Left lung (tissue), 10 donors: Measurements from ENCODE around the gene SAFB2. TPM values are rescaled to one million over a fixed set of nuclear protein-coding genes. Genes with fewer than 3 reads are reported as not detected.

Experiments
- ATAC-seq: fragments of 200-7000 bp; cut with Tn5 transposase; one replicate; pipeline ENCODE4 v1.9.1; 2020; ENCODE audit warnings: moderate library complexity
- DNase-seq, 4 donors: peaks; one replicate each; pipeline ENCODE4 v3.0.0-alpha.2; 2013 to 2020
- H3K27ac ChIP-seq, 2 donors: fragments of 200-600 bp; sonication (generic) in 1 of 2; one replicate each; pipeline versions ENCODE4 v1.5.0 to v1.8.0; 2020 to 2021
- H3K27me3 ChIP-seq, 2 donors: fragments of 200-600 bp; sonication (generic) in 1 of 2; one replicate each; pipeline versions ENCODE4 v1.5.0 to v1.8.0; 2020 to 2021
- H3K36me3 ChIP-seq, 2 donors: fragments of 200-600 bp; sonication (generic) in 1 of 2; one replicate each; pipeline versions ENCODE4 v1.5.0 to v1.8.0; 2020 to 2021
- H3K4me1 ChIP-seq, 2 donors: fragments of 200-600 bp; one replicate each; pipeline ENCODE4 v1.8.0; 2021
- H3K4me3 ChIP-seq, 2 donors: fragments of 200-600 bp; sonication (generic) in 1 of 2; one replicate each; pipeline versions ENCODE4 v1.5.0 to v1.8.0; 2020 to 2021; ENCODE audit warnings: mild to moderate bottlenecking in 1 of 2
- H3K9me3 ChIP-seq, 2 donors: fragments of 200-600 bp; sonication (generic) in 1 of 2; one replicate each; pipeline versions ENCODE4 v1.5.0 to v1.8.0; 2020 to 2021
- intact Hi-C, 2 donors: fragments of 100-400 bp; cut with DNase I; formaldehyde crosslinking; loops; one replicate each; pipeline versions ENCODE4 v1.11.2 to v1.14.2; 2022
- polyA plus RNA-seq, 6 donors: library from polyadenylated mRNA; unstranded; fragments of 120-200 nt; gene quantifications; one replicate each; pipeline ENCODE4 v1.2.1, GENCODE V29; 2013; ENCODE audit not compliant: insufficient read length in 6 of 6
- total RNA-seq, 2 donors: library from RNA; stranded (reverse); fragmentation: NEBNext Ultra II Directional; extraction: Animal tissue kit (Norgen Biotek cat#: 25700); gene quantifications; one replicate each; pipeline ENCODE4 v1.2.1, GENCODE V29; 2021
- TF ChIP-seq, protein P1 (sequence below), 2 donors: fragments of 200-600 bp; sonication (generic) in 1 of 2; IDR thresholded peaks; one replicate each; pipeline versions ENCODE4 v1.5.0 to v1.8.0; 2021; ENCODE audit warnings: antibody characterized with exemption in 2 of 2
- donor health status: DM: no; HTN: yes; CAD: no.
- donor health status: DM: no; HTN: no; CAD: no.

SAFB2 gene
- total and polyA plus RNA-seq, 8 donors, result 62.0 to 110 (median 84.8) TPM

DNA sequence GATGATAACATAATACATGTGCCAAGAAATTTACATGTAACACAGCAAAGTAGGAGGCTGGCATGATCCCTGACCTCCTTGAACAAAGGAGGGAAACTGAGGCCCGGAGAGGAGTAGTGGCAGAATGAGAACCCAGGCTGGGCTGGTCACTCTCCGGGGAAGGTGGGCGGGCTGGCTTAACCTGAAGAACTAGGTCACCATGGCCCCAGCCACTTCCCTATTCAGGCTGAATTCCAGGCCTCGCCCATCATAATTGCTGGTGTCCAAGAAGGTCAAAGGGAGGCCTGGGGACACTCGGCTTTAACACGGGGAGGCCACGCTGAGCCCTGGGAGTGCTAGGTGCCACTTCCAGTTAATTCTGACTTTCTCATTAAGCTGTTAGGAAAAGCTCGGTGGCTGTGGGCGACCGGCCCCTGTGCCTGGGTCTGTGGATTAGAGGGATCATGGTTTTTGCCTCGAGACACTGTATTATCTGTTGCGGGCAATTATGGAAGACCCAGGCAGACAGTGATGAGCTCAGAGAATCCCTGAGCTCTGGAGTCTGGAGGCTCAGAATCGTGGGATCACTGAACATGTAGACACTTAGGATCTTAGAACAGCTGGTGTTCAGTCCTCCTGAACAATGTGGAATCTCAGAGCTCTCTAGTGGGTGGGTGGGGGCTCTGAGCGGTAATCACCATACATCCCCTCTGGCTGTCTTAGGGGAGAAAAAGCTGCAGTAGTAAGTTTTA is 49.9 kb downstream of the SAFB2 start:
- no peak overlapping the region for H3K4me3 ChIP-seq
- ATAC-seq (peak; percentile 55), DNase-seq (no peak)
- TF ChIP-seq, protein P1, sequence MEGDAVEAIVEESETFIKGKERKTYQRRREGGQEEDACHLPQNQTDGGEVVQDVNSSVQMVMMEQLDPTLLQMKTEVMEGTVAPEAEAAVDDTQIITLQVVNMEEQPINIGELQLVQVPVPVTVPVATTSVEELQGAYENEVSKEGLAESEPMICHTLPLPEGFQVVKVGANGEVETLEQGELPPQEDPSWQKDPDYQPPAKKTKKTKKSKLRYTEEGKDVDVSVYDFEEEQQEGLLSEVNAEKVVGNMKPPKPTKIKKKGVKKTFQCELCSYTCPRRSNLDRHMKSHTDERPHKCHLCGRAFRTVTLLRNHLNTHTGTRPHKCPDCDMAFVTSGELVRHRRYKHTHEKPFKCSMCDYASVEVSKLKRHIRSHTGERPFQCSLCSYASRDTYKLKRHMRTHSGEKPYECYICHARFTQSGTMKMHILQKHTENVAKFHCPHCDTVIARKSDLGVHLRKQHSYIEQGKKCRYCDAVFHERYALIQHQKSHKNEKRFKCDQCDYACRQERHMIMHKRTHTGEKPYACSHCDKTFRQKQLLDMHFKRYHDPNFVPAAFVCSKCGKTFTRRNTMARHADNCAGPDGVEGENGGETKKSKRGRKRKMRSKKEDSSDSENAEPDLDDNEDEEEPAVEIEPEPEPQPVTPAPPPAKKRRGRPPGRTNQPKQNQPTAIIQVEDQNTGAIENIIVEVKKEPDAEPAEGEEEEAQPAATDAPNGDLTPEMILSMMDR (IDR thresholded peaks at IDR 0.05), result no peak
- H3K27me3 ChIP-seq, result peaks cover 0 to 18% of the 10 kb centered on the region in 2 donors
- no peaks in the 10 kb centered on the region for H3K36me3 ChIP-seq
- H3K27ac ChIP-seq, result no peak overlapping the region
- intact Hi-C loops, result no loop called here
- H3K9me3 ChIP-seq, result no peaks in the 10 kb centered on the region
- H3K4me1 ChIP-seq, result no peaks in the 10 kb centered on the region

DNA sequence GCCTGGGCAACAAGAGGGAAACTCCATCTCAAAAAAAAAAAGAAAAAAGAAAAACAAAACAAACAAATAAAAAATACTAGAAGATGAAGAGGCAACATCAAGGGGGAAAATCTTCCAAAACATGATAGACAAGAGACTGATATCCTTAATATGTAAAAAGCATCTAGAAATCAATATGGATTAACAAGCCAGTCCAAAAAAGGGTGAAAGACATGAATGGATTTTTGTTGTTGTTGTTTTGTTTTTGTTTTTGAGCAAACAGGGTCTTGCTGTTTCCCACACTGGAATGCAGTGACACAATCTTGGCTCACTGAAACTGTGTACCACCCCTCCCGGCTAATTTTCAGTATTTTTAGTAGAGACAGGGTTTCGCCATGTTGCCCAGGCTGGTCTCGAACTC is 50.8 kb downstream of the SAFB2 start:
- H3K4me3 ChIP-seq, result no peak overlapping the region
- ATAC-seq (no peak), DNase-seq (no peak)
- no peaks in the 10 kb centered on the region for H3K36me3 ChIP-seq
- intact Hi-C loops, result no loop called here
- H3K27ac ChIP-seq, result no peak overlapping the region
- no peaks in the 10 kb centered on the region for H3K4me1 ChIP-seq
- no peaks in the 10 kb centered on the region for H3K9me3 ChIP-seq
- TF ChIP-seq, protein P1 (IDR thresholded peaks at IDR 0.05), result no peak
- peaks cover 9 to 28% of the 10 kb centered on the region in 2 donors for H3K27me3 ChIP-seq

DNA sequence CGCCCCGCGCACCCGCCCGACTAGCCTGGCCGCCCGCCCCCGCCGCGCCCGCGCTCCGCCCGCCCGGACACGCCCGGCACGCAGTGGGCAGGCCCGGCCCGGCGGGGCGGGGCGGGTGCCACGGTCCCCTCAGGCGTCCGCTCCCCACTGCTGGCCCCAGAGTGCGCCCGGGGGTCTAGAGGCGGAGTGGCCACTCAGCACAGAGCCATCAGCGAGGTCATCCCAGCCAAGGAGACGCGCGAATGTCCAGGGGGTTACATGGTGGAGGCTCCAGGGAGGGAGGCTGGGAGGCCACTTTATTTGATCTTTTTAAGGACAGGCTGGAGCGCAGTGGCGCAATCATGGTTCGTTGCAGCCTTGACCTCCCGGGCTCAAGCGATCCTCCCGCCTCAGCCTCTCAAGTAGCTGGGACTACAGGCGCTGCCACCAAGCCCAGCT is 54.6 kb downstream of the SAFB2 start:
- H3K4me1 ChIP-seq, result no peaks in the 10 kb centered on the region
- TF ChIP-seq, protein P1 (IDR thresholded peaks at IDR 0.05), result no peak
- no peak overlapping the region for H3K27ac ChIP-seq
- H3K27me3 ChIP-seq, result peaks cover 12 to 66% of the 10 kb centered on the region in 2 donors
- intact Hi-C loops, result no loop called here
- no peaks in the 10 kb centered on the region for H3K36me3 ChIP-seq
- no peak overlapping the region for H3K4me3 ChIP-seq
- no peak for DNase-seq
- peak; percentile 69 for ATAC-seq
- no peaks in the 10 kb centered on the region for H3K9me3 ChIP-seq

DNA sequence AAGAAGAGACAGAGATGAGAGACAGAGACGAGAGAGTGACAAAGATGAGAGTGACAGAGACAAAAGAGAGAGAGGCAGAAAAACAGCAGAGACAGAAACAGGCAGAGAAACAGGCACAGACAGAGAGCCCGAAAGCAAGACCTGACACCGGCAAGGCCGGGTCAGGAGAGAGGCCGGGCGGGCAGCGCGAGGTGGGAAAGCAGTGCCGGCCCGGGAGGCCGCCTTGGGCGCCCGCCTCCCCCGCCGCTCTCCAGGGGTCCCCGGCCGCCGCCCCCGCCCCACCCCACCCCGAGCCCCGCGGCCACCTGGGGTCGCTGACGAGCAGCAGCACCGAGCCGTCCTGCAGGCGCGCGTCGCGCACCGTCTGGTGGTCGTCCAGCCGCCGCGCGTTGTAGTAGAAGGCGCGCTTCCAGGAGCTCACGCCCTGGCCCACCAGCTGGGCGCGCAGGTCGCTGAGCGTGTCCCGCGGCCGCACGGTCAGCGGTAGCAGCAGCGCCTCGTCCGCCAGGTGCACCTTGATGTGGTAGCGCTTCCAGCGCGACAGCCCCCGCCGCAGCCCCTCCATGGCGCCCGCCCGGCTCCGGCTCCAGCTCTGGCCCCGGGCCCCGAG is 55.1 kb downstream of the SAFB2 start, which contains the start of gene TINCR:
TINCR (minus strand) TSS at position 594 of the 610 bp plus-strand sequence.
- intact Hi-C loops, result no loop called here
- Histone ChIP-seq H3K4me1 (no peaks in the 10 kb centered on the region), H3K36me3 (no peaks in the 10 kb centered on the region), H3K9me3 (no peaks in the 10 kb centered on the region), H3K27ac (no peak within 1 kb of the TSS), H3K4me3 (no peak within 1 kb of the TSS), H3K27me3 (peaks cover 12 to 71% of the 10 kb centered on the region in 2 donors)
- ATAC-seq (peak; percentile 32), DNase-seq (no peak)
- TF ChIP-seq, protein P1 (IDR thresholded peaks at IDR 0.05), result no peak

DNA sequence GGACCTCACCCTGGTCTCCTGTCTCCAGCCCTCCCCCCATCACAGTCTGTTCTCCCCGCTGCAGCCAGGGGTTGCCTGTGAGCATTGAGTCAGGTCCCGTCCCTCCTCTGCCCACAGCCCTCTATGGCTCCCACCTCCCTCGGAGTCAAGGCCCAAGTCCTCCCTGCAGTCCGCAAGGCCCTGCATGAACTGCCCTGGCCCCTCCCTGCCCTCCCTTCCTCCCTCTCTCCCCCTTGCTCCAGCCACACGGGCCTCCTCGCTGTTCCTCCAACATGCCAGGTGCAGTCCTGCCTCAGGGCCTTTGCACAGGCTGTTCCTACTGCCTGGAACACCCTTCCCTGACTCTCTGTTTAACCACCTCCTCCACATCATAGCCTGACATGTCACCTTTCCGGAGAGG is 57.6 kb downstream of the SAFB2 start:
- DNase-seq, result no peak
- TF ChIP-seq, protein P1 (IDR thresholded peaks at IDR 0.05), result no peak
- H3K9me3 ChIP-seq, result peaks cover 0 to 11% of the 10 kb centered on the region in 2 donors
- ATAC-seq, result no peak
- intact Hi-C loops, result no loop called here
- H3K4me3 ChIP-seq, result no peak overlapping the region
- H3K36me3 ChIP-seq, result no peaks in the 10 kb centered on the region
- no peaks in the 10 kb centered on the region for H3K4me1 ChIP-seq
- peaks cover 12 to 96% of the 10 kb centered on the region in 2 donors for H3K27me3 ChIP-seq
- no peak overlapping the region for H3K27ac ChIP-seq
